Common myeloid progenitor, CD34-positive (primary cell): ENCODE data around the gene HEXD.

ENCODE experiments used
- CTCF ChIA-PET: fragments of 350-600 bp; sonication (Branson Sonifier 250); formaldehyde crosslinking; loops from one replicate; lab custom pipeline; 2021; ENCODE audit warnings: antibody characterized with exemption; lab: Charles Lee
- POLR2A ChIA-PET: fragments of 350-600 bp; sonication (Branson Sonifier 250); formaldehyde crosslinking; loops from one replicate; lab custom pipeline; 2021; ENCODE audit warnings: antibody characterized with exemption; lab: Charles Lee
- DNase-seq, 3 donors: peaks; one replicate each; pipeline versions ENCODE4 v3.0.0 to v3.0.0-alpha.2; 2013
- H3K27ac ChIP-seq, 2 experiments: 1 replicate in 1 of 2; 2 replicates in 1 of 2; pipeline ENCODE4 v1.7.0; 2013; ENCODE audit warnings: inconsistent platforms in 2 of 2, low read length in 2 of 2, mild to moderate bottlenecking in 2 of 2, low read depth in 1 of 2, moderate library complexity in 1 of 2; ENCODE audit not compliant: severe bottlenecking in 2 of 2, insufficient read depth in 1 of 2, poor library complexity in 1 of 2
- H3K27me3 ChIP-seq, 5 experiments: replicated peaks in 2 of 5; 1 replicate in 3 of 5; 2 replicates in 2 of 5; pipeline versions ENCODE4 v1.6.1 to v1.7.0; 2013; ENCODE audit warnings: low read length in 4 of 5, mild to moderate bottlenecking in 2 of 5, moderate library complexity in 2 of 5, inconsistent platforms in 1 of 5; ENCODE audit not compliant: insufficient read depth in 5 of 5, control insufficient read depth in 4 of 5
- H3K36me3 ChIP-seq, 4 experiments: 1 replicate in 2 of 4; 2 replicates in 2 of 4; pipeline versions ENCODE4 v1.6.1 to v1.7.0; 2013; ENCODE audit warnings: low read length in 3 of 4, control low read depth in 1 of 4, mild to moderate bottlenecking in 1 of 4; ENCODE audit not compliant: control insufficient read depth in 4 of 4, insufficient read depth in 4 of 4
- H3K4me1 ChIP-seq, 4 experiments: 1 replicate in 3 of 4; 2 replicates in 1 of 4; pipeline versions ENCODE4 v1.6.1 to v1.7.1; 2013; ENCODE audit warnings: low read length in 3 of 4, mild to moderate bottlenecking in 3 of 4, control low read depth in 1 of 4, inconsistent platforms in 1 of 4, moderate library complexity in 1 of 4; ENCODE audit not compliant: control insufficient read depth in 4 of 4, insufficient read depth in 4 of 4; ENCODE audit errors: control extremely low read depth in 1 of 4
- H3K4me3 ChIP-seq, 7 experiments: 1 replicate in 4 of 7; 2 replicates in 3 of 7; pipeline versions ENCODE4 v1.5.1 to v1.7.0; 2013; ENCODE audit warnings: mild to moderate bottlenecking in 7 of 7, low read length in 6 of 7, moderate library complexity in 6 of 7, inconsistent platforms in 2 of 7, low read depth in 2 of 7, control low read depth in 1 of 7; ENCODE audit not compliant: insufficient read depth in 4 of 7, control insufficient read depth in 1 of 7; ENCODE audit errors: extremely low read depth in 1 of 7
- H3K9me3 ChIP-seq, 5 experiments: 1 replicate in 4 of 5; 2 replicates in 1 of 5; pipeline versions ENCODE4 v1.6.1 to v1.7.1; 2013; ENCODE audit warnings: low read length in 4 of 5, mild to moderate bottlenecking in 2 of 5, inconsistent platforms in 1 of 5, low read depth in 1 of 5, moderate library complexity in 1 of 5; ENCODE audit not compliant: control insufficient read depth in 4 of 5, insufficient read depth in 2 of 5; ENCODE audit errors: control extremely low read depth in 1 of 5
- WGBS: methylation state at CpG from one replicate; pipeline ENCODE4 v1.1.5; 2013; ENCODE audit not compliant: insufficient coverage; 5-methylcytosine and 5-hydroxymethylcytosine counted together

The HEXD gene

GRCh38 chr17:82383411-82383810, 34.7 kb upstream of the HEXD start:
- H3K27ac ChIP-seq = no peak overlapping the region
- no peak for DNase-seq
- H3K9me3 ChIP-seq = no peaks in the 10 kb centered on the region
- WGBS = 80% methylated on average over 14 of the region's 18 CpGs
- peaks cover 2 to 71% (median 15%) of the 10 kb centered on the region in 5 experiments for H3K27me3 ChIP-seq
- peaks cover 0 to 10% (median 9%) of the 10 kb centered on the region in 4 experiments for H3K4me1 ChIP-seq
- H3K4me3 ChIP-seq = no peak overlapping the region
- ChIA-PET CTCF (no interaction called here), POLR2A (no interaction called here)
- H3K36me3 ChIP-seq = no peaks in the 10 kb centered on the region

GRCh38 chr17:82384051-82384729, 34.0 kb upstream of the HEXD start:
- Histone ChIP-seq H3K4me3 (no peak overlapping the region), H3K9me3 (no peaks in the 10 kb centered on the region), H3K27me3 (peaks cover 2 to 65% (median 12%) of the 10 kb centered on the region in 5 experiments), H3K4me1 (peaks cover 0 to 10% (median 9%) of the 10 kb centered on the region in 4 experiments), H3K36me3 (no peaks in the 10 kb centered on the region), H3K27ac (no peak overlapping the region)
- no peak for DNase-seq
- WGBS = 82% methylated on average over 18 of the region's 22 CpGs
- ChIA-PET POLR2A (no interaction called here), CTCF (no interaction called here)

- WGBS = 77% methylated on average over 22 of the region's 26 CpGs
- Histone ChIP-seq H3K4me3 (no peak overlapping the region), H3K9me3 (no peaks in the 10 kb centered on the region), H3K4me1 (peaks cover 0 to 10% (median 9%) of the 10 kb centered on the region in 4 experiments), H3K36me3 (no peaks in the 10 kb centered on the region), H3K27ac (no peak overlapping the region), H3K27me3 (peaks cover 2 to 58% (median 12%) of the 10 kb centered on the region in 5 experiments)
- ChIA-PET POLR2A (no interaction called here), CTCF (no interaction called here)
- no peak for DNase-seq
Observed at GRCh38 chr17:82384730-82385481, 33.2 kb upstream of the HEXD start.

GRCh38 chr17:82385559-82386254, 32.4 kb upstream of the HEXD start:
- CTCF ChIA-PET = no interaction called here
- no peak overlapping the region for H3K27ac ChIP-seq
- DNase-seq = no peak
- peaks cover 0 to 2% (median 0%) of the 10 kb centered on the region in 4 experiments for H3K36me3 ChIP-seq
- H3K27me3 ChIP-seq = peaks cover 2 to 52% (median 12%) of the 10 kb centered on the region in 5 experiments
- peaks cover 0 to 10% (median 9%) of the 10 kb centered on the region in 4 experiments for H3K4me1 ChIP-seq
- POLR2A ChIA-PET = no interaction called here
- 64% methylated on average over 16 of the region's 26 CpGs for WGBS
- no peak overlapping the region for H3K4me3 ChIP-seq
- no peaks in the 10 kb centered on the region for H3K9me3 ChIP-seq

GRCh38 chr17:82386255-82386831, 31.8 kb upstream of the HEXD start:
- Histone ChIP-seq H3K9me3 (no peaks in the 10 kb centered on the region), H3K4me3 (no peak overlapping the region), H3K27ac (no peak overlapping the region), H3K27me3 (peaks cover 0 to 45% (median 11%) of the 10 kb centered on the region in 5 experiments), H3K36me3 (peaks cover 0 to 3% (median 1%) of the 10 kb centered on the region in 4 experiments), H3K4me1 (peaks cover 0 to 10% (median 9%) of the 10 kb centered on the region in 4 experiments)
- ChIA-PET CTCF (no interaction called here), POLR2A (no interaction called here)
- 88% methylated on average over 9 of the region's 17 CpGs for WGBS
- DNase-seq = no peak

GRCh38 chr17:82386881-82387704, 31.1 kb upstream of the HEXD start:
- peaks cover 0 to 7% (median 5%) of the 10 kb centered on the region in 4 experiments for H3K36me3 ChIP-seq
- no peak overlapping the region for H3K27ac ChIP-seq
- peak in 1 of 3 donors; percentile 31 for DNase-seq
- H3K4me3 ChIP-seq = no peak overlapping the region
- peaks cover 0 to 42% (median 10%) of the 10 kb centered on the region in 5 experiments for H3K27me3 ChIP-seq
- ChIA-PET POLR2A (no interaction called here), CTCF (no interaction called here)
- 45% methylated on average over 27 of the region's 38 CpGs for WGBS
- H3K4me1 ChIP-seq = peaks cover 0 to 10% (median 9%) of the 10 kb centered on the region in 4 experiments
- H3K9me3 ChIP-seq = no peaks in the 10 kb centered on the region
